K562 (cell line): Measurements from ENCODE around the gene LZTS2. TPM values are rescaled to one million over a fixed set of nuclear protein-coding genes. Genes with fewer than 3 reads are reported as not detected.

Experiments
- CHD7 ChIP-seq: fragments of 200-600 bp; sonication (generic); IDR thresholded peaks from one replicate; pipeline ENCODE4 v1.6.1; 2012; ENCODE audit warnings: mild to moderate bottlenecking, low read depth, low read length, inconsistent platforms
- ILF3 ChIP-seq: fragments of 450-650 bp; IDR thresholded peaks from 2 replicates; pipeline ENCODE4 v1.6.1; 2018; ENCODE audit warnings: antibody characterized with exemption, mild to moderate bottlenecking, moderate library complexity, borderline replicate concordance
- polyA plus RNA-seq, 8 experiments: library from polyadenylated mRNA; depleted of rRNA in 4 of 8; stranded (reverse) in 5 of 8; unstranded in 3 of 8; fragments of >200 nt; fragmentation: Nextera tagmentation in 2 of 8; fragmentation: Illumina TruSeq in 1 of 8; extraction: Ambion mirVana in 2 of 8; extraction: Trizol in 1 of 8; gene quantifications; 2 replicates each; pipeline versions ENCODE4 v1.2.1 to v1.2.3, GENCODE V29; 2011 to 2014; ENCODE audit warnings: inconsistent platforms in 1 of 8, missing spikeins in 1 of 8
- total RNA-seq, 7 experiments: library from RNA; depleted of rRNA in 6 of 7; stranded (reverse); fragments of >200 nt in 6 of 7; fragmentation: Illumina TruSeq in 2 of 7; extraction: Trizol in 2 of 7; gene quantifications; 2 replicates each; pipeline versions ENCODE4 v1.2.1 to v1.2.3, GENCODE V29; 2011 to 2021; ENCODE audit warnings: low replicate concordance in 1 of 7
- TF ChIP-seq, protein P1 (sequence below): fragments of 250-450 bp; sonication (Bioruptor Pico); IDR thresholded peaks from 2 replicates; pipeline ENCODE4 v1.9.0; 2021; ENCODE audit warnings: mild to moderate bottlenecking, inconsistent platforms
- TF ChIP-seq, protein P2 (sequence below), 3 experiments: IDR thresholded peaks in 2 of 3; conservative IDR thresholded peaks in 1 of 3; 2 replicates each; pipeline ENCODE4 v1.5.1; 2011 to 2012; ENCODE audit warnings: low read length in 3 of 3, mild to moderate bottlenecking in 3 of 3, control low read depth in 2 of 3, improper control_type of control experiment in 1 of 3, inconsistent platforms in 1 of 3, low read depth in 1 of 3, mixed read lengths in 1 of 3, moderate library complexity in 1 of 3; ENCODE audit not compliant: insufficient read depth in 2 of 3

LZTS2 gene
- total and polyA plus RNA-seq, 9 of the 15 experiments (the other 6 are each of a cell fraction or from before 2014, with no cell fraction given) = 0.23 to 42.5 (median 14.7) TPM

- TF ChIP-seq CHD7 = no peak
- TF ChIP-seq, protein P1, sequence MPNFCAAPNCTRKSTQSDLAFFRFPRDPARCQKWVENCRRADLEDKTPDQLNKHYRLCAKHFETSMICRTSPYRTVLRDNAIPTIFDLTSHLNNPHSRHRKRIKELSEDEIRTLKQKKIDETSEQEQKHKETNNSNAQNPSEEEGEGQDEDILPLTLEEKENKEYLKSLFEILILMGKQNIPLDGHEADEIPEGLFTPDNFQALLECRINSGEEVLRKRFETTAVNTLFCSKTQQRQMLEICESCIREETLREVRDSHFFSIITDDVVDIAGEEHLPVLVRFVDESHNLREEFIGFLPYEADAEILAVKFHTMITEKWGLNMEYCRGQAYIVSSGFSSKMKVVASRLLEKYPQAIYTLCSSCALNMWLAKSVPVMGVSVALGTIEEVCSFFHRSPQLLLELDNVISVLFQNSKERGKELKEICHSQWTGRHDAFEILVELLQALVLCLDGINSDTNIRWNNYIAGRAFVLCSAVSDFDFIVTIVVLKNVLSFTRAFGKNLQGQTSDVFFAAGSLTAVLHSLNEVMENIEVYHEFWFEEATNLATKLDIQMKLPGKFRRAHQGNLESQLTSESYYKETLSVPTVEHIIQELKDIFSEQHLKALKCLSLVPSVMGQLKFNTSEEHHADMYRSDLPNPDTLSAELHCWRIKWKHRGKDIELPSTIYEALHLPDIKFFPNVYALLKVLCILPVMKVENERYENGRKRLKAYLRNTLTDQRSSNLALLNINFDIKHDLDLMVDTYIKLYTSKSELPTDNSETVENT (CRISPR knock-in tag) = no peak
- TF ChIP-seq ILF3 = no peak
- TF ChIP-seq, protein P2, sequence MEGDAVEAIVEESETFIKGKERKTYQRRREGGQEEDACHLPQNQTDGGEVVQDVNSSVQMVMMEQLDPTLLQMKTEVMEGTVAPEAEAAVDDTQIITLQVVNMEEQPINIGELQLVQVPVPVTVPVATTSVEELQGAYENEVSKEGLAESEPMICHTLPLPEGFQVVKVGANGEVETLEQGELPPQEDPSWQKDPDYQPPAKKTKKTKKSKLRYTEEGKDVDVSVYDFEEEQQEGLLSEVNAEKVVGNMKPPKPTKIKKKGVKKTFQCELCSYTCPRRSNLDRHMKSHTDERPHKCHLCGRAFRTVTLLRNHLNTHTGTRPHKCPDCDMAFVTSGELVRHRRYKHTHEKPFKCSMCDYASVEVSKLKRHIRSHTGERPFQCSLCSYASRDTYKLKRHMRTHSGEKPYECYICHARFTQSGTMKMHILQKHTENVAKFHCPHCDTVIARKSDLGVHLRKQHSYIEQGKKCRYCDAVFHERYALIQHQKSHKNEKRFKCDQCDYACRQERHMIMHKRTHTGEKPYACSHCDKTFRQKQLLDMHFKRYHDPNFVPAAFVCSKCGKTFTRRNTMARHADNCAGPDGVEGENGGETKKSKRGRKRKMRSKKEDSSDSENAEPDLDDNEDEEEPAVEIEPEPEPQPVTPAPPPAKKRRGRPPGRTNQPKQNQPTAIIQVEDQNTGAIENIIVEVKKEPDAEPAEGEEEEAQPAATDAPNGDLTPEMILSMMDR (IDR thresholded peaks at IDR 0.05 in 2 of 3, conservative IDR thresholded peaks at IDR 0.05 in 1 of 3; ENCODE audit: insufficient read depth in 2 of 3, low read depth in 1 of 3, low read length in 3 of 3) = no peak
Observed at GRCh38 chr10:100985336-100985735, 14.3 kb upstream of the LZTS2 start (continued).
